Panc1 (cell line): ENCODE measurements around the gene GOLGA8M. TPM values are rescaled to one million over a fixed set of nuclear protein-coding genes. Genes with fewer than 3 reads are reported as not detected.
A peak's percentile ranks its signal among the peaks of the same experiment; 100 is the strongest.
"Not testable (repeated sequence)": the region's sequence is repeated elsewhere in the genome, so short reads cannot be mapped to it uniquely, and the experiment has no call there.

Experiments used
- ATAC-seq: fragments of 200-7000 bp; cut with Tn5 transposase; 2 replicates; pipeline ENCODE4 v1.9.1; 2020; ENCODE audit warnings: mild to moderate bottlenecking, moderate library complexity
- Bru-seq: library from RNA; stranded (reverse); fragments of 400-500 nt; gene quantifications from one replicate; lab custom pipeline; 2021; lab: Mats Ljungman, UMichigan
- BruChase-seq, 2 experiments: library from RNA; stranded (reverse); fragments of 400-500 nt; gene quantifications; one replicate each; lab custom pipeline; 2021; lab: Mats Ljungman, UMichigan
- BruUV-seq: library from RNA; stranded (reverse); fragments of 400-500 nt; replicated peaks from 2 replicates; lab custom pipeline; 2021; lab: Mats Ljungman, UMichigan
- CTCF ChIA-PET: fragments of 300-600 bp; sonication (Branson Sonifier 250); formaldehyde crosslinking; loops from one replicate; lab custom pipeline; 2022; ENCODE audit warnings: antibody characterized with exemption; lab: Charles Lee
- POLR2A ChIA-PET: fragments of 300-600 bp; sonication (Branson Sonifier 250); formaldehyde crosslinking; loops from one replicate; lab custom pipeline; 2022; ENCODE audit warnings: antibody characterized with exemption; lab: Charles Lee
- DNase-seq: peaks from one replicate; pipeline ENCODE4 v3.0.0-alpha.2; 2010; ENCODE audit warnings: low read depth, low spot score
- H3K27ac ChIP-seq: 2 replicates; pipeline ENCODE4 v1.5.1; 2011; ENCODE audit warnings: mild to moderate bottlenecking, low read length, inconsistent platforms
- H3K27me3 ChIP-seq: fragments of 200-500 bp; sonication (Bioruptor generic); 2 replicates; pipeline ENCODE4 v1.6.0; 2014; ENCODE audit warnings: low read length, inconsistent platforms; ENCODE audit not compliant: control insufficient read depth, insufficient read depth
- H3K36me3 ChIP-seq: fragments of 200-500 bp; sonication (Bioruptor generic); 2 replicates; pipeline ENCODE4 v1.5.1; 2014; ENCODE audit warnings: inconsistent platforms, mild to moderate bottlenecking, low read length, moderate library complexity; ENCODE audit not compliant: control insufficient read depth, insufficient read depth
- H3K4me1 ChIP-seq: 2 replicates; pipeline ENCODE4 v1.5.1; 2011; ENCODE audit warnings: inconsistent platforms, mild to moderate bottlenecking, low read length, moderate library complexity; ENCODE audit not compliant: control insufficient read depth, insufficient read depth
- H3K4me3 ChIP-seq, 2 experiments: 2 replicates each; pipeline ENCODE4 v1.5.1; 2011 to 2012; ENCODE audit warnings: low read depth in 2 of 2, low read length in 2 of 2, mild to moderate bottlenecking in 2 of 2, inconsistent platforms in 1 of 2, moderate library complexity in 1 of 2
- H3K9me3 ChIP-seq: fragments of 200-500 bp; sonication (Bioruptor generic); 2 replicates; pipeline ENCODE4 v1.5.1; 2014; ENCODE audit warnings: low read depth, mild to moderate bottlenecking, inconsistent platforms, low read length, moderate library complexity; ENCODE audit not compliant: control insufficient read depth, insufficient read depth
- in situ Hi-C: cut with HindIII; loops from 2 replicates; pipeline ENCODE4 v1.10.0; 2016; ENCODE audit warnings: low sequenced_read_pairs, low pct_unique_long_range_greater_than_20kb
- intact Hi-C: fragments of 100-400 bp; cut with micrococcal nuclease; formaldehyde crosslinking; loops from one replicate; pipeline ENCODE4 v1.10.0; 2022; ENCODE audit not compliant: unreplicated experiment
- long read RNA-seq: library from polyadenylated mRNA; unstranded; transcript quantifications from one replicate; pipeline ENCODE4 v2.0.0, GENCODE V29; 2021; ENCODE audit not compliant: unreplicated experiment
- polyA plus RNA-seq: library from polyadenylated mRNA; unstranded; fragments of >200 nt; gene quantifications from one replicate; pipeline ENCODE4 v1.2.1, GENCODE V29; 2012; ENCODE audit warnings: missing spikeins; ENCODE audit not compliant: insufficient read length
- total RNA-seq: library from RNA; stranded (reverse); gene quantifications from one replicate; pipeline ENCODE4 v1.2.1, GENCODE V29; 2021; ENCODE audit not compliant: unreplicated experiment

GOLGA8M gene, protein sequence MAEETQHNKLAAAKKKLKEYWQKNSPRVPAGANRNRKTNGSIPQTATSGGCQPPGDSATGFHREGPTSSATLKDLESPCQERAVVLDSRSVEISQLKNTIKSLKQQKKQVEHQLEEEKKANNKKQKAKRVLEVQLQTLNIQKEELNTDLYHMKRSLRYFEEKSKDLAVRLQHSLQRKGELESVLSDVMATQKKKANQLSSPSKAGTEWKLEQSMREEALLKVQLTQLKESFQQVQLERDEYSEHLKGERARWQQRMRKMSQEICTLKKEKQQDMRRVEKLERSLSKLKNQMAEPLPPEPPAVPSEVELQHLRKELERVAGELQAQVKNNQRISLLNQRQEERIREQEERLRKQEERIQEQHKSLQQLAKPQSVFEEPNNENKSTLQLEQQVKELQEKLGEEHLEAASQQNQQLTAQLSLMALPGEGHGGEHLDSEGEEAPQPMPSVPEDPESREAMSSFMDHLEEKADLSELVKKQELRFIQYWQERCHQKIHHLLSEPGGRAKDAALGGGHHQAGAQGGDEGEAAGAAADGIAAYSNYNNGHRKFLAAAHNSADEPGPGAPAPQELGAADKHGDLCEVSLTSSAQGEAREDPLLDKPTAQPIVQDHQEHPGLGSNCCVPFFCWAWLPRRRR
- total RNA-seq (0.87 TPM), Bru-seq, nascent RNA (percentile 17 among the genes with signal in this experiment), BruChase-seq, experiment 1, labeled RNA remaining after a 2-hour chase (percentile 27 among the genes with signal in this experiment), BruChase-seq, experiment 2, labeled RNA remaining after a 6-hour chase (percentile 33 among the genes with signal in this experiment)
- polyA plus RNA-seq: 0.56 TPM
- long read RNA-seq: 0 reads

DNA sequence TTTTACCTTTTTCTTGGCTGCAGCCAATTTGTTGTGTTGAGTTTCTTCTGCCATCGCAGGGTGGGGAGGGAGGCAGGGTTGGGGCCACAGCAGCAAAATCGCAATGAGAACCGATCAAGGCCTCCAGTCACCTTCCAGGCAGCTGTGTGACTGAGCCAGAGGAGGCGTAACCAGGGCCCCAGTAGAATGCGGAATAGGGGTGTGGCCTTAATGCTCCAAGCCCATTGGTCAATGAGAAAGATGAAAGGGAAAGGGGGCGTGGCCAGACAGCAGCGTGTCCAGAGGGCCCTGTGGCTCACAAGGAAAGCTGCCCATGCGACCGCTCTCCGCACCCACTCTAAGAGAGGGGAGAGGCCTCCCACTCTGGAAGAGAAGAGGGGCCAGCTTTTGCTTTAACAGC is at the start of gene GOLGA8M:
GOLGA8M (minus strand) TSS at position 152 of the 400 bp plus-strand sequence; CDS start at position 54, 98 bp downstream.
- H3K9me3 ChIP-seq, intact Hi-C loops: not testable (repeated sequence)

DNA sequence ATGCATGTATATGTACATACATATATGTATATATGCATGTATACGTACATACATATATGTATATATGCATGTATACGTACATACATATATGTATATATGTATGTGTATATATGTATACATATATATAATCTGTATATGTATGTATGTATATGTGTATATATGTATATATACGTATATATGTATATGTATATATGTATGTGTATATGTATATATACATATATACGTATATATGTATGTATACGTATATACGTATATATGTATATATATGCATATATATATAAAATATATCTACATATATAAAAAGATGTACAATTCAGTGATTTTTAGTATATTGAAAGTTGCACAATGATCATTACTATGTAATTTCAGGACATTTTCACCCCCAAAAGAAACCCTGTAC is 30.7 kb upstream of the GOLGA8M start:
- H3K4me3 ChIP-seq, intact Hi-C loops, BruUV-seq, in situ Hi-C loops, H3K36me3 ChIP-seq, POLR2A ChIA-PET, H3K27me3 ChIP-seq, CTCF ChIA-PET, H3K9me3 ChIP-seq, DNase-seq, ATAC-seq, H3K4me1 ChIP-seq, H3K27ac ChIP-seq: not testable (repeated sequence)

More for the DNA sequence above, at the start of gene GOLGA8M:
- POLR2A ChIA-PET, H3K36me3 ChIP-seq, BruUV-seq, H3K4me3 ChIP-seq, CTCF ChIA-PET, in situ Hi-C loops, H3K27me3 ChIP-seq, H3K4me1 ChIP-seq, ATAC-seq, DNase-seq, H3K27ac ChIP-seq: not testable (repeated sequence)

DNA sequence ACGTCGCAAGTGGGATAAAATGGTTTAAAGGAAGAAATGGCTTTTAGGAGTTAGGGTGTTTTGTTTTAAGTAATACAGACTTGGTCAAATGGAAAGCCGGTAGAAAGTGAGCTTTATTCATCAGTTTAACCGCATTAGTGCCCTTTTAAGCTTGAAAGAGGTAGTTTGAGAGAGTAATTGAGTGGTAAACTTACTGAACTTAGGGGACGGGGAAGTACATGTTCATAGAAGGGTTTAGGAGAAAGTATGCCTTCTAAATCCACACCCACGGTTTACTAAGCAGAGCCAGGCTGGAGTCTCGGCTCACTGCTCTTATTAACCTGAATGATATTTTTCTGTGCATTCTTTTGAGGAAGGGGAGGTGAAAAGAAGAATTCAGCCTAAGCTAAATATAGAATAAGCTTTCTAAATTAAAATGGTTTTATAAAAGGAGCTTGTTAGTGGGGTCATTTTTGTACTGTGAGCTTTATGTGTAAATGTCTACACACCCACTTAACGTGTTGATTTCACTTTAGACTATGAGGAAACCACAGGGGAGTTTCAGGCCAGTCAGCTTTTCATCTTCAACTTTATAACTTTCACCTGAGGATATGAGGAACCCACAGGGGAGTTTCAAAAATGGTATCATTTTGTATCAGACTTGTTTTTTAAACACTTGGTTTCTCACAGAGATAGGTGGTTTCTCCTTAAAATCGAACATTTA is 26.5 kb upstream of the GOLGA8M start:
- CTCF ChIA-PET, POLR2A ChIA-PET, DNase-seq, H3K9me3 ChIP-seq, H3K4me1 ChIP-seq, H3K27ac ChIP-seq, H3K27me3 ChIP-seq, H3K36me3 ChIP-seq, intact Hi-C loops, ATAC-seq, in situ Hi-C loops: not testable (repeated sequence)
- BruUV-seq: TSS peak; percentile 75
- peak overlapping the region; percentile 32 to 48 for H3K4me3 ChIP-seq

DNA sequence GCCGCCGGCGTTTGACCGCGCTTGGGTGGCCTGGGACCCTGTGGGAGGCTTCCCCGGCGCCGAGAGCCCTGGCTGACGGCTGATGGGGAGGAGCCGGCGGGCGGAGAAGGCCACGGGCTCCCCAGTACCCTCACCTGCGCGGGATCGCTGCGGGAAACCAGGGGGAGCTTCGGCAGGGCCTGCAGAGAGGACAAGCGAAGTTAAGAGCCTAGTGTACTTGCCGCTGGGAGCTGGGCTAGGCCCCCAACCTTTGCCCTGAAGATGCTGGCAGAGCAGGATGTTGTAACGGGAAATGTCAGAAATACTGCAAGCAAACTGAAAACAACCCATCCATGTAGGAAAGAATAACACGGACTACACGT is 26.0 kb upstream of the GOLGA8M start:
- intact Hi-C loops, H3K9me3 ChIP-seq, in situ Hi-C loops, H3K27ac ChIP-seq, H3K36me3 ChIP-seq, BruUV-seq, POLR2A ChIA-PET, CTCF ChIA-PET, DNase-seq, H3K4me1 ChIP-seq, ATAC-seq, H3K27me3 ChIP-seq: not testable (repeated sequence)
- H3K4me3 ChIP-seq: peak overlapping the region; percentile 41 to 48

DNA sequence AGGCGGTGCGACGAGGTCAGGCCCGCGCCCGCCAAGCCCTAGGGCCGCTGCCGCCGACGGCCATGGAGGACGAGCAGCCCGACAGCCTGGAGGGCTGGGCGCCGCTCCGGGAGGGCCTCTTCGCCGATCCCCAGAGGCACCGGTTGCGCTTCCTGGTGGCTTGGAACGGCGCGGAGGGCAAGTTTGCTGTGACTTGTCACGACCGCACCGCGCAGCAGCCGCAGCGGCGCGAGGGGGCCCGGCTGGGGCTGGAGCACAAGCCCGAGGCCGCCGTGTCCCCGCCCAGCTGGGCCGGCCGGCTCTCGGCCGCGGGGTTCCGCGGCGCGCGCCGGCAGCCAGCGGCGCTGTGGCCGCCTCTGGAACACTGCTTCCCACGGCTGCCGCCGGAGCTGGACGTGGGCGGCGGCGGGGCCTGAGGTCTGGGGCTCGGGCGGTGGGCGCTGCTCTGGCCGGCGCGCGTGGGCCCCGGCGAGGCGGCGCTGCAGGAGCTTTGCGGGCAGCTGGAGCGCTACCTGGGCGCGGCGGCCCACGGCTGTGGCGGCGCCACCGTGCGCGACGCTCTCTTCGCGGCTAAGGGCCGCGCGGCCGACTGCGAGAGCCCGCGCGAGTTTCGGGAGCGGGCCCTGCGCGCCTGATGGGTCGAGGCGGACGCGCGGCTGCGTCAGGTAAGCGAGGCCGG is 25.4 kb upstream of the GOLGA8M start:
- intact Hi-C loops, H3K4me1 ChIP-seq, H3K36me3 ChIP-seq, CTCF ChIA-PET, DNase-seq, BruUV-seq, H3K9me3 ChIP-seq, POLR2A ChIA-PET, H3K27me3 ChIP-seq, in situ Hi-C loops: not testable (repeated sequence)
- H3K4me3 ChIP-seq: peak overlapping the region; percentile 41 to 45
- ATAC-seq: peak; percentile 98
- peak overlapping the region; percentile 57 for H3K27ac ChIP-seq
